Stimulated activated CD4-positive, alpha-beta T cell treated with anti-CD3 and anti-CD28 coated beads, Interleukin-2, amount 100 ng/mL, for 24 hours (primary cell): ENCODE data around the gene ZBTB38.

Experiments
- DNase-seq, 2 donors: peaks; one replicate each; pipeline ENCODE4 v3.0.0-alpha.2; 2020

Gene ZBTB38

GRCh38 chr3:141407825-141408224 is 39.5 kb downstream of the ZBTB38 start:
- no peak for DNase-seq

- no peak for DNase-seq
These were observed 40.3 kb downstream of the ZBTB38 start for GRCh38 chr3:141408596-141408995.

- DNase-seq, result no peak
These were observed 41.6 kb downstream of the ZBTB38 start for GRCh38 chr3:141409940-141410241.

GRCh38 chr3:141410408-141410807 is 42.1 kb downstream of the ZBTB38 start:
- no peak for DNase-seq

- DNase-seq, result no peak
These were observed 42.5 kb downstream of the ZBTB38 start for GRCh38 chr3:141410846-141411245.

GRCh38 chr3:141411251-141411771 is 43.0 kb downstream of the ZBTB38 start:
- DNase-seq, result peak; percentile 19 to 36

- peak; percentile 39 to 54 for DNase-seq
These were observed 44.0 kb downstream of the ZBTB38 start for GRCh38 chr3:141412087-141412935.

GRCh38 chr3:141412936-141413354 is 44.6 kb downstream of the ZBTB38 start:
- DNase-seq, result no peak

- DNase-seq, result no peak
These were observed 45.1 kb downstream of the ZBTB38 start for GRCh38 chr3:141413391-141413790.

GRCh38 chr3:141413801-141414689 is 45.7 kb downstream of the ZBTB38 start:
- peak in 1 of 2 donors; percentile 44 for DNase-seq

- no peak for DNase-seq
These were observed 46.6 kb downstream of the ZBTB38 start for GRCh38 chr3:141414800-141415462.

- no peak for DNase-seq
These were observed 47.6 kb downstream of the ZBTB38 start for GRCh38 chr3:141415953-141416352.
